Ishikawa (cell line): ENCODE measurements around the gene LHPP.

Experiments
- CEBPB ChIP-seq: IDR thresholded peaks from 2 replicates; pipeline ENCODE4 v1.6.1; 2012
- CREB1 ChIP-seq: IDR thresholded peaks from 2 replicates; pipeline ENCODE4 v1.6.1; 2012; ENCODE audit warnings: low read depth
- EGR1 ChIP-seq: IDR thresholded peaks from 2 replicates; pipeline ENCODE4 v1.6.1; 2012
- EP300 ChIP-seq: IDR thresholded peaks from 2 replicates; pipeline ENCODE4 v1.6.1; 2012; ENCODE audit warnings: borderline replicate concordance
- FOXM1 ChIP-seq: IDR thresholded peaks from 2 replicates; pipeline ENCODE4 v1.6.1; 2012; ENCODE audit warnings: low read depth, borderline replicate concordance
- MAX ChIP-seq: IDR thresholded peaks from 2 replicates; pipeline ENCODE4 v1.6.1; 2012
- NFIC ChIP-seq: IDR thresholded peaks from 2 replicates; pipeline ENCODE4 v1.6.1; 2012
- RAD21 ChIP-seq: IDR thresholded peaks from 2 replicates; pipeline ENCODE4 v1.6.1; 2012; ENCODE audit warnings: low read depth
- REST ChIP-seq: IDR thresholded peaks from 2 replicates; pipeline ENCODE4 v1.6.1; 2012; ENCODE audit warnings: low read depth, mild to moderate bottlenecking
- TAF1 ChIP-seq: IDR thresholded peaks from 2 replicates; pipeline ENCODE4 v1.6.1; 2012; ENCODE audit warnings: low read depth, mild to moderate bottlenecking
- TCF12 ChIP-seq: IDR thresholded peaks from 2 replicates; pipeline ENCODE4 v1.6.1; 2012; ENCODE audit warnings: low read depth
- TEAD4 ChIP-seq: IDR thresholded peaks from 2 replicates; pipeline ENCODE4 v1.6.1; 2012
- USF1 ChIP-seq: IDR thresholded peaks from 2 replicates; pipeline ENCODE4 v1.6.1; 2012
- YY1 ChIP-seq: IDR thresholded peaks from 2 replicates; pipeline ENCODE4 v1.6.1; 2012; ENCODE audit warnings: low read depth
- ZBTB7A ChIP-seq: IDR thresholded peaks from 2 replicates; pipeline ENCODE4 v1.6.1; 2012; ENCODE audit warnings: low read depth

Gene LHPP

GRCh38 chr10:124533266-124533665 is 71.6 kb downstream of the LHPP start:
- TF ChIP-seq CREB1 (no peak), TCF12 (no peak), ZBTB7A (no peak), MAX (no peak), YY1 (no peak), FOXM1 (no peak), TAF1 (no peak), EP300 (no peak), CEBPB (no peak), RAD21 (no peak), NFIC (no peak), REST (no peak), USF1 (no peak), EGR1 (no peak), TEAD4 (no peak)

- TF ChIP-seq TAF1 (no peak), EGR1 (no peak), USF1 (no peak), RAD21 (peak; percentile 17; the same call in 1 of the 2 replicates), TEAD4 (no peak), EP300 (no peak)
Measured at GRCh38 chr10:124534231-124534798, 72.7 kb downstream of the LHPP start.

- TF ChIP-seq TAF1, result no peak
- TF ChIP-seq RAD21, result no peak
- no peak for TF ChIP-seq TCF12
- TF ChIP-seq USF1, result no peak
- TF ChIP-seq MAX, result no peak
- TF ChIP-seq EP300, result no peak
- no peak for TF ChIP-seq CREB1
- no peak for TF ChIP-seq ZBTB7A
- no peak for TF ChIP-seq REST
- TF ChIP-seq TEAD4, result no peak
Measured at GRCh38 chr10:124534826-124535601, 73.4 kb downstream of the LHPP start.

- no peak for TF ChIP-seq TCF12
- TF ChIP-seq CREB1, result no peak
- no peak for TF ChIP-seq ZBTB7A
- no peak for TF ChIP-seq EP300
Measured at GRCh38 chr10:124535731-124536495, 74.3 kb downstream of the LHPP start.

GRCh38 chr10:124536496-124537050 is 75.0 kb downstream of the LHPP start:
- TF ChIP-seq EGR1 (no peak), TEAD4 (no peak), FOXM1 (no peak), TAF1 (no peak), RAD21 (no peak), CREB1 (no peak), MAX (no peak), YY1 (no peak), REST (no peak), CEBPB (no peak), ZBTB7A (no peak), EP300 (no peak), NFIC (no peak), TCF12 (no peak), USF1 (no peak)
